ENCODE results near the gene MIDN.
"Not testable (repeated sequence)": the region's sequence is repeated elsewhere in the genome, so short reads cannot be mapped to it uniquely, and the experiment has no call there.

MIDN gene

DNA sequence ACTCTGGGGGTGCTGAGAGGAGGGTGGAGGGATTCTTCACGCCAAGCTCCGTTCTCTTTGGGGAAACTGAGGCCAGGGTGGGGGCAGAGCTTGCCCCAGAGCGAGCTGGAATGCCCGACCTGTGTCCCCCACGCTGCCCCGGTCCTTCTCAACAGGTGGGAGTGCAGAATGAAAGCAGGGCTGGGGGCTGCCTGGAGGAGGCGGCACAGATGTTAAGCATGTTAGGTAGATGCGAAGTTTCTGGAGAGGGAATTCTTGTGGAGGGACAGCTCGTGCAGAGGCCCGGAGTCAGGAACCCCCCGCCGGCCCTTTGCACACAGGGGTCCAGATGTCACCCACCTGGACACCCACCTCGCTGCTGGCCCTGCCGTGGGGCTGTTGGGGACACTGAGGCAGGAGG, 46.3 kb downstream of the MIDN start:
- no peak for DNase-seq (ENCODE audit: low spot score)

DNA sequence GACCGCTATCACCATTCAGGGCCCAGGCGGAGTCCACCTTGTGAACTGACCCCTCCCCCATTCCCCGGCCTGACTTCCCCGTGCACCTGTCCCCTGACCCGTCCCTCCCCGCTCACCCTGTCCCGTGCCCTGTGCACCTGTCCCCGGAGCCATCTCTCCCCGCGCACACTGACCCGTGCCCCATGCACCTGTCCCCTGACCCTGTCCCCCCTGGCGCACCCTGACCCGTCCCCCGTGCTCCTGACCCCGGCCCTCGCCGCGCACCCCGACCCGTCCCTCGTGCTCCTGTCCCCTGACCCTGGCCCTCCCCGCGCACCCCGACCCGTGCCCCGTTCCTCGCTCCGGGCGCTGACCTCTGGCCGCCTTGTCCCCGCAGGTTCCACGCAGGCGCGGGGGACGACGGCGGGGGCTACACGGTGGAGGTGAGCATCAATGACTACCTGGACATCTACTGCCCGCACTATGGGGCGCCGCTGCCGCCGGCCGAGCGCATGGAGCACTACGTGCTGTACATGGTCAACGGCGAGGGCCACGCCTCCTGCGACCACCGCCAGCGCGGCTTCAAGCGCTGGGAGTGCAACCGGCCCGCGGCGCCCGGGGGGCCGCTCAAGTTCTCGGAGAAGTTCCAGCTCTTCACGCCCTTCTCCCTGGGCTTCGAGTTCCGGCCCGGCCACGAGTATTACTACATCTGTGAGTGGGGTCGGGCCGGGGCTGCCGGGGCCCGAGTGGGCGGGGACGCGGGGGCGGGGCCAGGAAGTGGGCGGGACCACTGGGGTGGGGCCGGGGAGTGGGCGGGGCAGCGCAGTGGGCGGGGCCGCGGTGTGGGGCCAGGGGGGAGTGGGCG, 47.0 kb downstream of the MIDN start:
- no peak for DNase-seq (ENCODE audit: low spot score)

DNA sequence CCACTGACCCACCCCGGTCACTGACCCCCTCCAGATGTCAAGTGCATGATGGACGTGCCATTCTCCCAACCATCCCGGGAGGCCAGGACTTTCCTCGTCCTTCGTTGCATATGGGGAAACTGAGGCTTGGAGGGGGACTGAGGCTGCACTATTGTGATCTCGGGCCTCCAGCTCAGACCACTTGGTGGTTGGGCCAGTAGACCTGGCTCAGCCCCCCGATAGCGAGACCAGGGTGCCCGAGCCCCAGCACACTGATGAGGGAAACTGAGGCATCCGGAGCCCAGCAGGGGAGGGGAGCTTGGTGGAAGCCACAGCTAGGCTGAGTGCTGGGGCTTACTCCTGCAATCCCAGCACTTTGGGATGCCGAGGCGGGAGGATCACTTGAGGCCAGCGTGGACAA, 47.7 kb downstream of the MIDN start:
- no peak for DNase-seq (ENCODE audit: low spot score)

DNA sequence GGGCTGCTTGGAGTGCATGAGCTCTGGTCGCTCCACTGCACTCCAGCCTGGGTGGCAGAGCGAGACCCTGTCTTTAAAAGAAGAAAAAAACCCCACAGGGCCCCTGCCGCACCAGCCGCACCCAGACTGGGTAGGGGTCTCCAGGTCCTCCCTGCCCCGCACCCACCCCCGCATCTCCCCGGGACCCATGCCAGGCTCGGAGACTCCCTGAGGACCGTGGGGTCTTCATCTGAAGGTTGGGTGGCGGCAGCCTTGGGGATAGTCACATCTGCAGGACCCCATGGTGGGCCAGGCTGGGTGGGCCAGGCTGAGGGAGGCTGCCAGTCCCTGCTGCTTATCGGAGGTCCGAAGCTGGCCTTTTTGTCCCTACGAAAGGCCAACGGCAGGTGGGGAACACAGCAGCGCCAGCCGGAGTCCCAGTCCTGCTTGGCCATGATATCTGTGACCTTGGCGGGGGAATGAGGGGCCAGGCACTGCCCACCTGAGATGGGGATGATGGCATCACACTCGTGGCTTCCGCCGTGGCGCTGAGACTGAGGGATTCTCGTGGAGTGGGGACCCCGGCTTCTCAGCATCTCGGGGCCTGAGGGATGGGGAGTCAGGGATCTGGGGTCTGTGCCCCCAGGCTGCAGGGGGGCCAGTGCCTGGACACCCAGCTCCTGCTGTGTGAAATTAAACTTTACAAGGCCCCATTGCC, 48.3 kb downstream of the MIDN start:
- no peak for DNase-seq (ENCODE audit: low spot score)

DNA sequence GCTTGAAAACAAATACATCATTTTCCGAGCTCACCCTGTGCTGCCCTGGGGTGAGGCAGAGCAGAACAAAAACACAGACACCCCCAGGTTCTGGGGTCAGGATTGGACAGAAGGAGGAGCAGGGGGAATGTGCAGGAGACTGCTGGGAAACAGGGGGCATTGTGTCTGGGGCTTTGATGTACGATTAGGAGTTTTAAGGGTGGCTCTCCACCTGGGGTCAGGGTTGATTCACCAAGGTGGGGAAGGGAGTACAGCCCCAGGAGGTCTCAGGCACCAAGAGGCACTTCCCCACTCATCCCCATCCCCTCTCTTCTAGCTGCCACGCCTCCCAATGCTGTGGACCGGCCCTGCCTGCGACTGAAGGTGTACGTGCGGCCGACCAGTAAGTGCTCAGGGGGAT, 49.9 kb downstream of the MIDN start:
- no peak for DNase-seq (ENCODE audit: low spot score)

DNA sequence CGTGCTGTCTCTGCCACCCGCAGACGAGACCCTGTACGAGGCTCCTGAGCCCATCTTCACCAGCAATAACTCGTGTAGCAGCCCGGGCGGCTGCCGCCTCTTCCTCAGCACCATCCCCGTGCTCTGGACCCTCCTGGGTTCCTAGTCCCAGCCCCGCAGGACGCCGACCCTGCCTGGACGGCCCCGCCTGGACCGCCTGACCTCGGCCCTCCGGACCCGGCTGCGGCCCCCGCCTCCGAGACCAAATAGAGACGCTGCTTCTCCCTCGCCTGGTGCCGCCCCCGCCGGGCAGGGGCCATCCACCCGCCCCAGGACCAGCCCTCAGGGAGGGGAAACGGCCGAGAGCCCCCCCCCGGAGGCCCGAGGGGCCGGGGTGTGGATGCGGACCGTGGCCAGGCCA, 51.4 kb downstream of the MIDN start:
- no peak for DNase-seq (ENCODE audit: low spot score)

DNA sequence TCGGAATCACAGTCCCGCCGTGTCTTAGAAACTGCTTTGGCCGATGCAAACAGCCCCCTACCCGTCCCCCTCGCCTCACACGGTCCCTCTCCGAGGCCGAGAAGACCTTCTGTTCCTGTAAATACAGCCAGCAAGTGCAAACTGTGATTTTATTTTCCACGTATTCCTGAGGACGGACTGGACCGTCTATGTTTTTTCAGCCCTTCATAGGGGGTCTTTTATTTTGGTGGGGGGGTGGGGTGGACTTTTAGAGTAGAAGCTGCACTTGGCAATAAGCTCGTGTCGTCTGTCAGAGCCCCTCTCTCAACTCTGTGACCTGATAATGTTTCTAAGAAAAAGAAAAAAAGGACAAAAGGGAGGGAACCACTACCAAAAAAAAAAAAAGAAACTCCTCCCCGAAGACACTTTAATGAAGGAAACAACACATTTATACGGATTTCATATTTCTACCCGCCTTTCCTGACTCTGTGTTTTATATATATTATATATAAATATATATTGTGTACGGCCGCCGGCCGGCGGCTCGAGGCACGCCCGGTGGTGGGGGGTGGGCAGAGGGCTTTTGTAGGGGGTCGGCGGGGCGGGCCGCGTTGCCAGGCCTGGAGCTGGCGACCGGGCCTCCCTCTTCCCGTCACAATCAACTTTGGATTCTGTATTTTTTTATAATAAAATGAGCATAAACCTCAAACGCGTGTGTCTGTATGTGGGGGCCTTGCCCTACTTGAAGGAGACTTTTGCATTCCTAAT, 52.5 kb downstream of the MIDN start:
- DNase-seq (ENCODE audit: low spot score), result no peak

DNA sequence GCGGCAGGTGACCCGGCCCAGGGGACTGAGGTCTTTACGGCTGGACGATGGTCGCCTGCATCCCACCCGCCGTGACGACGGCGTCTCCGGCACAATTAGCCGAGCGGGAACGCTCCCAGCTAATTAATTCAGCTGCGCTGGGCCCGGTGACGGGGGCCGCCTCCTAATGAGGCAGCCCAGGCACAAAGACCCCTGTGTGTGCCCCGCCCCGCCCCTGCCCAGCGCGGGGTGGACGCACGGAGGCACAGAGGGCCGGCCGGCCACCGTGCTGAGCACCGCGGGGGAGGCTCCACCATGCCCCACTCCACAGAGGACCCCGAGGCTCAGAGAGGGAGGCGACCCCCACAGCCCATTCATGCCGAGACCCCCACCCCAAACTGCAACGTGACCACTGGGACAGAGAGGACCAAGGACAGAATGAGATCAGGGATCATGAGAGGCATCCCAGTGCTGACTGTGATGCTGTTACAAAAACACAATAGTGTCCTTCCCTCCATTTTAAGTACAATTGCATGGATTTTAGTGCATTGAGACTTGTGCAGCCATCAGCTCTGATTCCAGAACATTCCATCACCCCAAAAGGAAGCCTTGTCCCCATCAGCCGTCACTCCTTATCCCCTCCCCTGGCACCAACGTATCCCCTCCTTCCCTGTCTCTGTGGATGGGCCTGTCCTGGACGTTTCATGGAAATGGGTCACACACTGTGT, 54.3 kb downstream of the MIDN start:
- peak; percentile 78 for DNase-seq (ENCODE audit: low spot score)

DNA sequence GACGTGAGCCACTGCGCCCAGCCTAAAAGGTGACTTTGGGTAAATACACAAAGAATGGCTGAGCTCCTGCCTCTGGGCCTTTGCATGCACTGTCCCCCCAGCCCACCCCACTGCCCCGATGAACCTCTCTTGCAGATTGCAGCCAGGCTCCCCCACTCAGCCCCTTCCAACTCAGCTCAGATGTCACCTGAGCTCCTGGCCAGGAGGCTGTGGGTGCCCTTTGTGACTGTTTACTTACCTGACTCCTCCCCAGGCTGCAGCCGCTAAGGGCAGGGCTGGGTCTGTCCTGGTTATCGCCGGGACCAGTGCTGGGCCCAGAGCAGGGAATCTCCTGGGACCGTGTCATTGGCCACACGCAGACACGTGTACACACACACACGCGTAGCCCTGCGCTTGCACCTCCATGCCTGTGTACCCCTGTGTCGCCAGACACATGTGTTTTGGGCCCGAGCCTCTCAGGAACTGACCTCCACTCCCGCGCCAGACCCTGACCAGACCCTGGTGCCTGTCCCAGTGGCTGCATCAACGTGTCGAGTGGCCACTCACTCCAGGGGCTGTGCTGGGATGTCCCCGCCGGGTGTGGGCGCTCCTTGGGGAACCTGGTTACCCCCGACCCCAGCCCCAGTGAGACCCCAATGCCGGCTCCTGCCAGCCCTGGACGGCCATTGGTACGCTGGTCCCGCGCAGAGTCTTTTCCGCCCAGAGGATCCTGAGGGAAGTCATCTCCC, 56.0 kb downstream of the MIDN start:
- DNase-seq (ENCODE audit: low spot score), result no peak

DNA sequence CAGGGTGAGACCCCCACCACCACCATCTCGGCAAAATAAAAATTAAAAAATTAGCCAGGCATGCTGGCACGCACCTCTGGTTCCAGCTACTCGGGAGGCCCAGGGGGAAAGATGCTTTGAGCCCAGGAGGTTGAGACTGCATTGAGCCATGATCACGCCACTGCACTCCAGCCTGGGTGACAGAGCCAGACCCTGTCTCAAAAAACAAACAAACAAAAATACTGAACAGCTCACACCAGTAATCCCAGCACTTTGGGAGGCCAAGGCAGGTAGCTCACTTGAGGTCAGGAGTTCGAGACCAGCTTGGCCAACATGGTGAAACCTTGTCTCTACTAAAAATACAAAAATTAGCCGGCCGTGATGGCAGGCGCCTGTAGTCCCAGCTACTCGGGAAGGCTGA, 57.0 kb downstream of the MIDN start:
- DNase-seq (ENCODE audit: low spot score), result not testable (repeated sequence)

DNA sequence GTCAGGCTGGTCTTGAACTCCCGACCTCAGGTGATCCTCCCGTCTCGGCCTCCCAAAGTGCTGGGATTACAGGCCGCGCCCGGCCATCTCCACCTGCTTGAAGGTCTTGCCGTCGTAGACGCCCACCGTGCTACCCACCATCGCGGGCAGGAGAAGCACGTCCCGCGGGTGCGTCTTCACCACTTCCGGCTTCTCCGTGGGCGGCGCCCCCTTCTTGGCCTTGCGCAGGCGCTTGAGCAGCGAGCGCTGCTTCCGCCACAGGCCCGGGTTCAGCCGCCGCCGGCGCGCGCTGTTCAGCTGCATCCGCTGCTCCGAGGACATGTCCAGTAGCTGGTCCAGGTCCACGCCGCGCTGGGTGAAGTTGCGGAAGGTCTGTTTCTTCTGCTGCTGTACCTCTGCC, 58.9 kb downstream of the MIDN start:
- DNase-seq (ENCODE audit: low spot score), result no peak

DNA sequence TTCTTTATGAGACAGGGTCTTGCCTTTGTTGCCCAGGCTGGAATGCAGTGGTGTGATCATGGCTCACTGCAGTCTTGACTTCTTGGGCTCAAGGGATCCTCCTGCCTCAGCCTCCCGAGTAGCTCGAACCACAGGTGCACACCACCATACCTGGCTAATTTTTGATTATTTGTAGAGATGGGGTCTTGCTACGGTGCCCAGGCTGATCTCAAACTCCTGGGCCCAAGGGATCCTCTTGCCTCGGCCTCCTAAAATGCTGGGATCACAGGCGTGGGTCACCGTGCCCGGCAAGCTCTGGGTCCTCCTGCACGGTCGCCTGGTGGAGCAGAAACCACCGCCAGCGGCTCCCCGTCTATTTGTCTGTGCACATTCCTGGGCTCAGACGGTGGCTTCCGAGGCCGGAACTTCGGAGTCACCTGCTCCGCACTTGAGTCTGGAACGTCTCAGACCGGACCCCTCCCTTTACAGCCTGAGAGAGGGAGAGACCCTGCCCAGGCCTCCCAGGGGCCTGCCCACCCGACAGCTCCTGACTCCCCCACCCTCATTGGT, 59.4 kb downstream of the MIDN start:
- no peak for DNase-seq (ENCODE audit: low spot score)

DNA sequence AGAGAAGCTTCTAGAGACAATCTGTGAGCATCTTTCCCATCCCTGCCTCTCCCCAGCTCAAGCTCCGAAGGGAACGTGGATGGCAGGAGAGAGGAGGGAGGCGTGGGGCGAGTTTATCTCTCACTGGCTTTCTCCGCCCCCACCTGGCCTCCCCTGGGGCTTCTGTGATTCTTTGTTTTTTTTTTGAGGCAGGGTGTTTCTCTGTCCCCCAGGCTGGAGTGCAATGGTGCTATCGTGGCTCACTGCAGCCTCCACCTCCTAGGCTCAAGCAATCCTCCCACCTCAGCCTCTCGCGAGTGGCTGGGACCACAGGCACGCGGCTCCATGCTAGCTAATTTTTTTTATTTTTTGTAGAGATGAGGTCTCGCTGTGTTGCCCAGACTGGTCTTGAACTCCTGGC, 60.3 kb downstream of the MIDN start:
- DNase-seq (ENCODE audit: low spot score), result no peak
